DOHH2 (cell line): Measurements from ENCODE around the gene SLC6A3.

ENCODE experiments used
- CTCF ChIP-seq: fragments of 200-600 bp; sonication (generic); IDR thresholded peaks from one replicate; pipeline ENCODE4 v1.5.1; 2014; ENCODE audit warnings: antibody characterized with exemption, mild to moderate bottlenecking, low read depth, low read length; ENCODE audit not compliant: poor library complexity, severe bottlenecking
- EZH2phosphoT487 ChIP-seq: fragments of 200-600 bp; sonication (generic); IDR thresholded peaks from 2 replicates; pipeline ENCODE4 v1.6.1; 2017; ENCODE audit warnings: borderline replicate concordance, mild to moderate bottlenecking, antibody characterized with exemption, low read length, moderate library complexity, mixed read lengths

- no peak for TF ChIP-seq CTCF
- no peak for TF ChIP-seq EZH2phosphoT487
Observed at GRCh38 chr5:1474183-1474839, 29.1 kb upstream of the SLC6A3 start.
